DND-41 (cell line): ENCODE measurements around the gene CLEC17A.

Experiments
- EZH2 ChIP-seq: IDR thresholded peaks from 3 replicates; pipeline ENCODE4 v1.6.1; 2012; ENCODE audit warnings: borderline replicate concordance, low read depth, mild to moderate bottlenecking, moderate library complexity, low read length, inconsistent platforms; ENCODE audit not compliant: severe bottlenecking
- TF ChIP-seq, protein P1 (sequence below): IDR thresholded peaks from 2 replicates; pipeline ENCODE4 v1.5.1; 2012; ENCODE audit warnings: borderline replicate concordance, low read length, moderate library complexity, mild to moderate bottlenecking; ENCODE audit not compliant: poor library complexity, severe bottlenecking; ENCODE audit errors: extremely low read depth

DNA sequence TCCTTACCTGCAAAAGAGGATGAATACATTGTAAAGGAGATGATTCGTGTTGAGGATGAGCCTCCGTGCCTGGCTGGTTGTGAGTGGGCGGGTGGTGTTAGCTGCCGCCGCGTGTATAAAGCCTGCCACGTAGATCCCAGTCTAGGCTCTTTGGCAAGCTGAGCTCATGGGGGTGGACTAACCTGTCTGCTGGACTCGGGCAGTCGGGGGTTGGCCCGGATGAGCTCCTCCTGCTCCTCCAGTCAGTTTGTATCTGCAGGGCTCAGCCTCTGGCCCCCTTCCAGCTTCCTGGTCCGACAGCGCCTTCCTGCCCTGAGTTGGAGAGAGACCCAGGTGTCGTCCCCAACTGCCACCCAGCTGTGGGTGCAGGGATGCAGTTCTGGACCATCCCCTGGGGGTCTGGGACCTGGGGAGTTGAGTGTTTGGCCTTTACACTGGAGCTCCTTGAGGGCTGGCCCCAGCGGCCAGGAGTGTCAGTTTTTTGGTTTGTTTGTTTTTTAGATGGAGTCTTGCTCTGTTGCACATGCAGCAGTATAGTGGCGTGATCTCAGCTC, 32.6 kb upstream of the CLEC17A start:
- TF ChIP-seq, protein P1, sequence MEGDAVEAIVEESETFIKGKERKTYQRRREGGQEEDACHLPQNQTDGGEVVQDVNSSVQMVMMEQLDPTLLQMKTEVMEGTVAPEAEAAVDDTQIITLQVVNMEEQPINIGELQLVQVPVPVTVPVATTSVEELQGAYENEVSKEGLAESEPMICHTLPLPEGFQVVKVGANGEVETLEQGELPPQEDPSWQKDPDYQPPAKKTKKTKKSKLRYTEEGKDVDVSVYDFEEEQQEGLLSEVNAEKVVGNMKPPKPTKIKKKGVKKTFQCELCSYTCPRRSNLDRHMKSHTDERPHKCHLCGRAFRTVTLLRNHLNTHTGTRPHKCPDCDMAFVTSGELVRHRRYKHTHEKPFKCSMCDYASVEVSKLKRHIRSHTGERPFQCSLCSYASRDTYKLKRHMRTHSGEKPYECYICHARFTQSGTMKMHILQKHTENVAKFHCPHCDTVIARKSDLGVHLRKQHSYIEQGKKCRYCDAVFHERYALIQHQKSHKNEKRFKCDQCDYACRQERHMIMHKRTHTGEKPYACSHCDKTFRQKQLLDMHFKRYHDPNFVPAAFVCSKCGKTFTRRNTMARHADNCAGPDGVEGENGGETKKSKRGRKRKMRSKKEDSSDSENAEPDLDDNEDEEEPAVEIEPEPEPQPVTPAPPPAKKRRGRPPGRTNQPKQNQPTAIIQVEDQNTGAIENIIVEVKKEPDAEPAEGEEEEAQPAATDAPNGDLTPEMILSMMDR: no peak
- no peak for TF ChIP-seq EZH2
